Activated CD8-positive, alpha-beta T cell treated with anti-CD3 and anti-CD28 coated beads, Interleukin-2, amount 10 ng/mL, durations not matched to agents 7 days and 5 days (primary cell): ENCODE data around the gene PRIMPOL. TPM values are rescaled to one million over a fixed set of nuclear protein-coding genes. Genes with fewer than 3 reads are reported as not detected.

Experiments used
- ATAC-seq: fragments of 150-1000 bp; cut with Tn5 transposase; one replicate; pipeline ENCODE4 v1.10.0; 2021; ENCODE audit warnings: moderate library complexity
- CTCF ChIA-PET: fragments of 350-600 bp; sonication (Branson Sonifier 250); formaldehyde crosslinking; loops from one replicate; lab custom pipeline; 2021; ENCODE audit warnings: antibody characterized with exemption; lab: Charles Lee
- POLR2A ChIA-PET: fragments of 350-600 bp; sonication (Branson Sonifier 250); formaldehyde crosslinking; loops from one replicate; lab custom pipeline; 2021; ENCODE audit warnings: antibody characterized with exemption; lab: Charles Lee
- DNase-seq: peaks from one replicate; pipeline ENCODE4 v3.0.0-alpha.2; 2020
- H3K27ac Mint-ChIP-seq: one replicate; pipeline ENCODE4 v1.8.0; 2021; ENCODE audit warnings: mild to moderate bottlenecking, mixed read lengths
- H3K27me3 Mint-ChIP-seq: one replicate; pipeline ENCODE4 v1.8.0; 2021; ENCODE audit warnings: low read depth, mixed read lengths
- H3K36me3 Mint-ChIP-seq: one replicate; pipeline ENCODE4 v1.8.0; 2021; ENCODE audit warnings: low read depth, mixed read lengths
- H3K4me1 Mint-ChIP-seq: one replicate; pipeline ENCODE4 v1.8.0; 2021; ENCODE audit warnings: low read depth, mixed read lengths
- H3K4me3 Mint-ChIP-seq: one replicate; pipeline ENCODE4 v1.8.0; 2021; ENCODE audit warnings: mild to moderate bottlenecking, mixed read lengths
- H3K9me3 Mint-ChIP-seq: one replicate; pipeline ENCODE4 v1.8.0; 2022; ENCODE audit warnings: mixed read lengths; ENCODE audit not compliant: insufficient read depth
- total RNA-seq, 2 experiments: library from RNA; stranded (reverse); gene quantifications; one replicate each; pipeline ENCODE4 v1.2.3, GENCODE V29; 2021

PRIMPOL gene
- total RNA-seq, 2 experiments from 2014 or later: 24.9 to 26.9 TPM

DNA sequence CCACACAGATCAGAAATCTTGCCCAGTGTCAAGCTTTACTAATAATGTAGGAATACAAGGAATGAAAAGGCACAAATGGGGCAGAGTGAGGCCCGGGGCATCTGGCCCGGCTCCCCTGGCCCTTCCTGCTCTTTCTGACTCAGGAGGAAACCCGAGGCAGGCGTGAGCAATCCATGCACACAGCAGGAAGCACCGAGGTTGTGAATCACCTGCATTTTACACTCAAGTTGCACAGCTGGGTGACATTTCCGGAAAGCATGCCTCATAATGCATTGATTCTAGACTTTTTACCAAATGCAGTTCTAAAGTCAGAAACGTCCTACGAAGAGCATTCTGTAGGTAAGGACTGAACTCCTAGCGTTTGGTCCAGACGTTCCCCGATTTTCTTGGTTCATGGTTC is 38.9 kb downstream of the PRIMPOL start:
- no peak overlapping the region for H3K27ac Mint-ChIP-seq
- no peak overlapping the region for H3K4me3 Mint-ChIP-seq
- ATAC-seq (peak; percentile 30), DNase-seq (no peak)
- POLR2A ChIA-PET: no interaction called here
- H3K36me3 Mint-ChIP-seq: peaks cover 30% of the 10 kb centered on the region
- H3K9me3 Mint-ChIP-seq: no peaks in the 10 kb centered on the region
- CTCF ChIA-PET: interaction anchor here (0.6 to 1.8 kb wide), 3 partner anchors 46 to 431 kb away, joined by 3 to 6 read pairs (median 3); no protein-coding TSS in a partner anchor
- H3K4me1 Mint-ChIP-seq: peaks cover 20% of the 10 kb centered on the region
- H3K27me3 Mint-ChIP-seq: no peaks in the 10 kb centered on the region

DNA sequence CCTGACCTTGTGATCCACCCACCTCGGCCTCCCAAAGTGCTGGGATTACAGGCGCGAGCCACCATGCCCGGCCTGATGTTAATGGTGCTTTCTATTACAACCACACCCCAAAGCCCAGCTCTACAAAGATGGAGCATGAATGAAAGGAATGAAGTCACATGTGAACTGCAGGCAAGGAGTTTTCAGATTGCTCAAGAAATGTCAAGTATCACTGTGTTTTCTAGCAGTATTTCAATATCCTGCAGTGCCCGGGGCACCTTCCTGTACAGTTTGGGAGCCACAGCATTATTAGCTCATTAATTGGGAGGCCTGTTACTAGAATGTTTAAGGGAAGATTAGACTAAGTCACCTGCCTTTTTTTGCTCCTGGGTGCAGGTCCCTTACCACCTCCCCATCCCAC is 40.1 kb downstream of the PRIMPOL start:
- Mint-ChIP-seq H3K4me1 (peaks cover 16% of the 10 kb centered on the region), H3K27ac (no peak overlapping the region), H3K36me3 (peaks cover 39% of the 10 kb centered on the region), H3K4me3 (no peak overlapping the region), H3K9me3 (no peaks in the 10 kb centered on the region), H3K27me3 (no peaks in the 10 kb centered on the region)
- no peak for ATAC-seq
- ChIA-PET CTCF (interaction anchor here (1.8 kb wide), 1 partner anchor 426 kb away, joined by 6 read pairs; no protein-coding TSS in a partner anchor), POLR2A (interaction anchor here (0.7 kb wide), 1 partner anchor 35 kb away, joined by 3 read pairs; no protein-coding TSS in a partner anchor)
- DNase-seq: no peak

DNA sequence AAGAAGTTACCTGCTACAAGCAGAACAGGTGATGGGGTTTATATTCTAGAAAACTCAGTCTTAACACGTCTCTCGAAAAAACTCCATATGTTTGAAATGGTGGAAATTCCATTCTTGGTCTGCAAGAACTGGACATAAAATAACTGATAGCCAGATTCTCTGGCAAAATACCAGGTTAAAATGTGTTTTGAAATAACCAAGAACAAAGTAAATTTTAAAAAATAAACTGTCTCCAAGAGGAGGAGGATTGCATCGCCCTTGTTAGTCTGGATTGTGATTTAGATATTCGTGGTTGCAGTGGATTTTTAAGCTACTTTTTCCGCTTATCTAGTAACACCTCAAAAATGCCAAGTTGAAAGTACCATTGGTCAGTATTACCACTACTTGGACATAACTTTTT is 43.5 kb downstream of the PRIMPOL start:
- DNase-seq: no peak
- Mint-ChIP-seq H3K4me3 (no peak overlapping the region), H3K36me3 (peaks cover 64% of the 10 kb centered on the region), H3K27me3 (no peaks in the 10 kb centered on the region), H3K4me1 (peaks cover 14% of the 10 kb centered on the region), H3K27ac (no peak overlapping the region), H3K9me3 (no peaks in the 10 kb centered on the region)
- CTCF ChIA-PET: no interaction called here
- POLR2A ChIA-PET: interaction anchor here (0.6 kb wide), 1 partner anchor 20 kb away, joined by 3 read pairs; no protein-coding TSS in a partner anchor
- no peak for ATAC-seq

DNA sequence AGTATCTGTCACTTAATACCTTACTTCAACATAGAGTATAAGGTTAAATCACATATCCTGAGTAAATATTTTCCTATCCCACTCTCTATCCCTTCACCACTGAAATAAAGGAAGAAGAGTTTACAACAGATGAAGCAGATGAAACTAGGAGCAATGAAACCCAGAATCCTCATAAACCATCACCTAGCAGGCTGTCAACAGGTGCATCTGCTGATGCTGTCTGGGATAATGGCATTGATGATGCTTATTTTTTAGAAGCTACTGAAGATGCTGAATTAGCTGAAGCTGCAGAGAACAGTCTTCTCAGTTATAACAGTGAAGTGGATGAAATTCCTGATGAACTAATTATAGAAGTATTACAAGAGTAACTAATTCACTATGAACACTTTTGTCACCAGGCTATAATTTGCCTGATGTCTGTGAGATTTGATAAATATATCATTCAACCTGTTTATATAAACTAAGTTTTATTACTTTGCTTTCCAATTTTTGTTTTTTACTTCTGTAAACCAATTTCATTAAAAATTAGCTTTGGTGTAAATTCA is 44.9 kb downstream of the PRIMPOL start:
- Mint-ChIP-seq H3K27ac (no peak overlapping the region), H3K4me1 (peaks cover 6% of the 10 kb centered on the region), H3K9me3 (no peaks in the 10 kb centered on the region), H3K4me3 (no peak overlapping the region), H3K36me3 (peaks cover 61% of the 10 kb centered on the region), H3K27me3 (no peaks in the 10 kb centered on the region)
- ChIA-PET POLR2A (interaction anchor here (1.2 kb wide), 1 partner anchor 39 kb away, joined by 5 read pairs; no protein-coding TSS in a partner anchor), CTCF (interaction anchor here (1.0 to 1.1 kb wide), 2 partner anchors 33 to 431 kb away, joined by 3 read pairs; no protein-coding TSS in a partner anchor)
- ATAC-seq (no peak), DNase-seq (no peak)

DNA sequence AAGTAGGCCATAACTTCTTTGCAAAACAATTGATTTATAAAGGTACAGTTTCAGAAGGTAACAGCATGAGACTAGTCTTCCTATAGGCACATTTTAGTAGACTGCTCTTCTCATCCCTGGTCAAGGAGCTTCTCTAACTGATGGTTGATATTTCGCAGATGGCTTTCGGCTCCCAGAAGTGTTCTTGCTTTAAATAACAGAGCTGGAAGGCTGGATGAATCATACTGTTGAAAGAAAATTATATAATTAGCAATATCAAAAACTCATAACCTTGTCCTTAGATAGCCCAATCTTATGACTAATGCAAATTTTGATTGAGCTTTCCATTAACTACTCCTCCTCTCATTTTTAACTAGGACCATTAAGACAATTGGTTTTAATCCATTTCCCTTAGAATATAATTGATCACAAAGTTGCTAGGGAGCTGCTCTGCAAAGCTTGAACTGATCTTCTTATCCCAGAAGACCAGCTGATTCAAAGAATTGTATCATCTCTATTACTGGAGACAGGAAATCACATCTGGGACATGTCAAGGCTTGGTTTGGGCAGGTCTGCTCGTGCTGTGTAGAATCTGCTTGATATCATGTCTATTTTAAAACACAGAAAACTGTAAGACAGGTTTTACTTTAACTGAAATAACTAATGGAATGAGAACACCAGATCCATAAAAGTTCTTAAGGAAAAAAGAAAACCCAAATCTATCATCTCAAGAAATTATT is 45.8 kb downstream of the PRIMPOL start:
- Mint-ChIP-seq H3K4me1 (peaks cover 6% of the 10 kb centered on the region), H3K4me3 (no peak overlapping the region), H3K27ac (peak overlapping the region; percentile 5), H3K27me3 (no peaks in the 10 kb centered on the region), H3K36me3 (peaks cover 65% of the 10 kb centered on the region), H3K9me3 (no peaks in the 10 kb centered on the region)
- DNase-seq: no peak
- ChIA-PET POLR2A (interaction anchor here (0.7 to 1.2 kb wide), 2 partner anchors 38 to 344 kb away, joined by 3 to 5 read pairs; no protein-coding TSS in a partner anchor), CTCF (interaction anchor here (1.1 to 1.4 kb wide), 2 partner anchors 50 to 431 kb away, joined by 3 read pairs; no protein-coding TSS in a partner anchor)
- no peak for ATAC-seq

DNA sequence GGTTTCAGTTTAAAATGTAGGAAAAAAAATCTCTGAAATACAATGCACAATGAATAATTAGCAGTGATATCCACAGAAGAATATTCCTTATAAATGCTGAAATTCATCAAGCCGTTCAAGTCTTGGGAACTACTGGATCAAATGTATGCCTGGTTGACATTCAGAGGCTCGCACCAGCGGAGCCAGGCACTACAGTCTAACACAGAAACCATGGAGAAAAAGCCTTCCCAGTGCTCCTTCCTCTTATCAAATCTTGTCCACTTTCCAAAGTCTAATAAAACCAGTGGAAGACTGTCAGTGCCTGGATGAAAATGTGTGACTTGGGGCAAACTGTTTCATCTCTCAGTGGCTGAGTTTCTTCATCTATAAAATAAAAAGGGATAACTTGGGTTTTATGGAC is 48.4 kb downstream of the PRIMPOL start:
- no peaks in the 10 kb centered on the region for H3K9me3 Mint-ChIP-seq
- no peaks in the 10 kb centered on the region for H3K27me3 Mint-ChIP-seq
- ChIA-PET POLR2A (interaction anchor here (0.7 kb wide), 1 partner anchor 10 kb away, joined by 3 read pairs; no protein-coding TSS in a partner anchor), CTCF (interaction anchor here (1.1 kb wide), 1 partner anchor 48 kb away, joined by 3 read pairs; no protein-coding TSS in a partner anchor)
- H3K4me3 Mint-ChIP-seq: no peak overlapping the region
- H3K36me3 Mint-ChIP-seq: peaks cover 64% of the 10 kb centered on the region
- no peak for DNase-seq
- H3K27ac Mint-ChIP-seq: no peak overlapping the region
- H3K4me1 Mint-ChIP-seq: peaks cover 6% of the 10 kb centered on the region
- ATAC-seq: no peak

DNA sequence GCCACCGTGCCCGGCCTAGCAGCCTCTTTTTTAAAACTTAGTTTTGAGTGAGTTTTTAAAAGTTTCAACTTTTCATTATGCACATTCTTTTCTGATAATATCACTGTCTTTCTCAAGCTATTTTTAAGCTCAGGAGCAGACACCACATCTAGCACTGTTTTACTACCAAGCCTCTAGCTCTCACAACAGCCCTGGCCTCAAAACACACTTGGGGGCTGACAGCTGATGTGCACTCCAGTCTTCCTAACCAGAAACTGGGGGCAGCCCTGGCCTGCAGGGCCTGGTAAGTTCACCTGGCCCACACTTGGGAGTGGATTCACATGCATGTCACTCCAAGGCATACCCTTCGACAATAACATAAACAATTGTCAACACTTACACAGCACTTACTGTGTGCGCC is 50.4 kb downstream of the PRIMPOL start:
- Mint-ChIP-seq H3K36me3 (peaks cover 64% of the 10 kb centered on the region), H3K9me3 (no peaks in the 10 kb centered on the region), H3K4me1 (peaks cover 6% of the 10 kb centered on the region), H3K27ac (no peak overlapping the region), H3K27me3 (no peaks in the 10 kb centered on the region), H3K4me3 (no peak overlapping the region)
- DNase-seq (no peak), ATAC-seq (no peak)
- ChIA-PET POLR2A (no interaction called here), CTCF (no interaction called here)

DNA sequence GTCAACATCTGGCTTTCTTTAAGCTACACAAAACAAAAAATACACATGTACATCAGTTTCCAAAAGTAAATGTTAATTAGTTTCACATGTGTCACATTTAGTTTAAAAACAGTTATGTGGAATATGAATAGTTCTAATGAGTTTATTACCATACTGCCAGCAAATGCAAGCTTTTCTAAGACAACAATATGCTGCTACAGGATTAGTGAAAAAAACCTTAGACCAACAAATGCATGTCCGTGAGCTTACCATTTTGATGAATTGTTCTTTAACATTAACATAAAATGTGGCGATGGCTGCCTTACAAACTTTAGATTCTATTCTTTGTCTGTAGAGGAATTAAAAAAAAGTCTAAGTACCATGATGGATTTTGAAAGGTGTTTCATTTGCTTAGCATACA is 52.6 kb downstream of the PRIMPOL start:
- H3K27me3 Mint-ChIP-seq: no peaks in the 10 kb centered on the region
- POLR2A ChIA-PET: interaction anchor here (0.9 kb wide), 1 partner anchor 14 kb away, joined by 3 read pairs; no protein-coding TSS in a partner anchor

DNA sequence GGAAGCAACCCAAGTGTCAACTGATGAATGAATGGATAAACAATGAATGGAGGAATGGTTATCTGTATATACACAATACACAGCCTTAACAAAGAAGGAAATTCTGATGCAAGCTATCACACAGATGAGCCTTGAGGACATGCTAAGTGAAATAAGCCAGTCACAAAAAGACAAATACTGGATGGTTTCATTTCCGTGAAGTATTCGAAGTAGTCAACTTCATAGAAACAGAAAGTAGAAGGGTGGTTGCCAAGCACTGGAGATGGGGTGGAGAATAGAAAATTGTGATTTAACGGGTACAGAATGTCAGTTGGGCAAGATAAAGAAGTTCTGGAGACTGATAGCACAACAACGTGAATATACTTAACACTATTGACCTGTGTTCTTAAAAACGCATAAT is 56.2 kb downstream of the PRIMPOL start:
- Mint-ChIP-seq H3K27me3 (no peaks in the 10 kb centered on the region), H3K4me1 (peaks cover 18% of the 10 kb centered on the region), H3K9me3 (no peaks in the 10 kb centered on the region), H3K27ac (peak overlapping the region; percentile 15), H3K36me3 (peaks cover 71% of the 10 kb centered on the region), H3K4me3 (no peak overlapping the region)
- ChIA-PET POLR2A (no interaction called here), CTCF (interaction anchor here (1.0 kb wide), 1 partner anchor 442 kb away, joined by 3 read pairs; no protein-coding TSS in a partner anchor)
- ATAC-seq: no peak
- DNase-seq: no peak

More for the DNA sequence above, 52.6 kb downstream of the PRIMPOL start:
- DNase-seq: no peak
- Mint-ChIP-seq H3K36me3 (peaks cover 66% of the 10 kb centered on the region), H3K27ac (no peak overlapping the region), H3K4me1 (peaks cover 15% of the 10 kb centered on the region), H3K4me3 (no peak overlapping the region), H3K9me3 (no peaks in the 10 kb centered on the region)
- ATAC-seq: no peak
- CTCF ChIA-PET: interaction anchor here (0.7 kb wide), 1 partner anchor 31 kb away, joined by 4 read pairs; no protein-coding TSS in a partner anchor

DNA sequence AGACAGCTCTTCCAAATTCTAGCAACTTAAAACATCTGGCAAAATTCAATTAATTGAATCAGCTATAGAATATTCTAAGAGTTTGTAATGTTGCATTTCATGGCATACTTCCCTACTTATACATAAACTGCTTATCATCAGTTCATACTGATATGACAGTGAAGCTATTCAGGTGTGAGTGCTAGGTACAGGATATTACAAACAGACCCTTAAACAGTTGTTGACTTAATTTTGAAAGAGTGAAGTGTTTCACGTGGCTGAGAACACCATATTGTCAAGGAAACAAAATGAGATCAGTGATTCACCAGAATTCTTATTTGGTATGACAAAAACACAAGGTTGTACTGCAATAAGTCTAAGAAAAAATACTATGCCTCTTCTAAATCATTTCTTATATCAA is 56.9 kb downstream of the PRIMPOL start:
- ATAC-seq (no peak), DNase-seq (no peak)
- peaks cover 69% of the 10 kb centered on the region for H3K36me3 Mint-ChIP-seq
- ChIA-PET POLR2A (no interaction called here), CTCF (interaction anchor here (1.0 to 2.2 kb wide), 2 partner anchors 13 to 443 kb away, joined by 3 to 6 read pairs; no protein-coding TSS in a partner anchor)
- H3K4me3 Mint-ChIP-seq: no peak overlapping the region
- peak overlapping the region; percentile 51 for H3K27ac Mint-ChIP-seq
- peaks cover 18% of the 10 kb centered on the region for H3K4me1 Mint-ChIP-seq
- H3K9me3 Mint-ChIP-seq: no peaks in the 10 kb centered on the region
- H3K27me3 Mint-ChIP-seq: no peaks in the 10 kb centered on the region

DNA sequence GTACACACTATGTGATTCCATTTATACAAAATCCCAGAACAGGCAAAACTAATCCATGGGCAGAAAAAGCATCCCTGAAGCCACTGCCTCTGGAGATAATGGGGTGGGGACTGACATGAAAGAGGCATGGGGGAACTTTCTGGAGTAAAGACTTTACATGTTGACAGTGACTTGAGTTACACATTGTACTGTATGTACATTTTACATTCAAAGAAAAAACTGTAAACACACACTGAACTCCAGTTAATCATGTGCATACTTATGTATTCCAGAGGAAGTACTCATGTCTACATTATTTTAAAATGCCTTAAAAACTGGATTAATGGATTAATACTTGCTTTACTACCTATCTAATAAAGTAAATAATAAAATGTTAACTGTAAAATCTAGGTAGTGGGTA is 62.8 kb downstream of the PRIMPOL start:
- Mint-ChIP-seq H3K27me3 (no peaks in the 10 kb centered on the region), H3K27ac (no peak overlapping the region), H3K9me3 (no peaks in the 10 kb centered on the region), H3K36me3 (peaks cover 58% of the 10 kb centered on the region), H3K4me1 (peaks cover 1% of the 10 kb centered on the region), H3K4me3 (no peak overlapping the region)
- DNase-seq: no peak
- ATAC-seq: no peak
- ChIA-PET CTCF (no interaction called here), POLR2A (no interaction called here)
